ENCODE measurements around the gene MRGPRF. TPM values are rescaled to one million over a fixed set of nuclear protein-coding genes. Genes with fewer than 3 reads are reported as not detected.

MRGPRF gene
- total RNA-seq, 1 experiment from 2014 or later = not detected

Other genes starting within 250 kb of the MRGPRF start
- 19.3 and 19.7 TPM in 2 replicates for gene CPT1A, start 171.3 kb downstream of the MRGPRF start, total RNA-seq (2014; rRNA removed; shearing (Covaris generic))
- gene MRPL21, start 109.4 kb downstream of the MRGPRF start, total RNA-seq (2014; rRNA removed; shearing (Covaris generic)) = 106 and 115 TPM in 2 replicates
- gene IGHMBP2, start 109.4 kb downstream of the MRGPRF start, total RNA-seq (2014; rRNA removed; shearing (Covaris generic)) = 7.0 and 8.3 TPM in 2 replicates
- gene MRGPRD, start 32.3 kb downstream of the MRGPRF start, total RNA-seq (2014; rRNA removed; shearing (Covaris generic)) = not detected in 2 replicates
- gene TPCN2, start 35.7 kb upstream of the MRGPRF start, total RNA-seq (2014; rRNA removed; shearing (Covaris generic)) = 3.6 and 4.6 TPM in 2 replicates
- gene SMIM38, start 142.7 kb upstream of the MRGPRF start, total RNA-seq (2014; rRNA removed; shearing (Covaris generic)) = 0.05 TPM in 1 of 2 replicates, not detected in the other

All from NCI-H460 (cell line).